OCI-LY3 (cell line): Measurements from ENCODE around the gene SBNO2.
A peak's percentile ranks its signal among the peaks of the same experiment; 100 is the strongest.

Source experiments
- H2AFZ ChIP-seq: fragments of 200-600, 300-600 bp; shearing (Covaris generic); 2 replicates; pipeline ENCODE4 v1.6.0; 2014; ENCODE audit warnings: antibody characterized with exemption, low read depth, low read length
- H3K27ac ChIP-seq: fragments of 200-600, 300-600 bp; sonication (generic); 2 replicates; pipeline ENCODE4 v1.5.1; 2014; ENCODE audit warnings: mild to moderate bottlenecking, low read length, moderate library complexity, mixed read lengths
- H3K27me3 ChIP-seq: fragments of 200-600, 300-600 bp; sonication (generic); 2 replicates; pipeline ENCODE4 v1.6.1; 2014; ENCODE audit warnings: low read depth, low read length, mixed read lengths
- H3K36me3 ChIP-seq: fragments of 200-600, 300-600 bp; sonication (generic); replicated peaks from 2 replicates; pipeline ENCODE3; 2014; ENCODE audit warnings: low read depth, low read length, mixed read lengths
- H3K4me1 ChIP-seq: fragments of 300-600, 200-600 bp; sonication (generic); 2 replicates; pipeline ENCODE4 v1.6.1; 2014; ENCODE audit warnings: low read length, mixed read lengths
- H3K4me2 ChIP-seq: fragments of 200-600, 300-600 bp; sonication (generic); 2 replicates; pipeline ENCODE4 v1.6.1; 2014; ENCODE audit warnings: low read length, mixed read lengths
- H3K4me3 ChIP-seq: fragments of 300-600, 200-600 bp; sonication (generic); 2 replicates; pipeline ENCODE4 v1.5.1; 2014; ENCODE audit warnings: antibody characterized with exemption, mild to moderate bottlenecking, low read length, moderate library complexity
- H3K79me2 ChIP-seq: fragments of 300-600, 200-600 bp; shearing (Covaris generic); 2 replicates; pipeline ENCODE4 v1.6.1; 2014; ENCODE audit warnings: mild to moderate bottlenecking, low read length, mixed read lengths
- H3K9ac ChIP-seq: fragments of 300-600, 200-600 bp; shearing (Covaris generic); 2 replicates; pipeline ENCODE4 v1.6.0; 2014; ENCODE audit warnings: mild to moderate bottlenecking, low read length, moderate library complexity
- H3K9me3 ChIP-seq: fragments of 200-600, 300-600 bp; shearing (Covaris generic); 2 replicates; pipeline ENCODE4 v1.6.1; 2014; ENCODE audit warnings: low read length, mixed read lengths; ENCODE audit not compliant: insufficient read depth
- H4K20me1 ChIP-seq: fragments of 200-600, 300-600 bp; sonication (generic); 2 replicates; pipeline ENCODE4 v1.6.1; 2016; ENCODE audit warnings: low read length, mixed read lengths; ENCODE audit not compliant: insufficient read depth
- CTCF ChIP-seq: fragments of 200-600, 300-600 bp; sonication (generic); IDR thresholded peaks from 2 replicates; pipeline ENCODE4 v1.5.1; 2014; ENCODE audit warnings: antibody characterized with exemption, low read length, low read depth
- EZH2phosphoT487 ChIP-seq: fragments of 200-600 bp; shearing (Covaris generic); IDR thresholded peaks from 2 replicates; pipeline ENCODE4 v1.6.1; 2018; ENCODE audit warnings: antibody characterized with exemption, mixed run types, low read depth

Gene SBNO2

GRCh38 chr19:1181606-1182005 is 7.5 kb upstream of the SBNO2 start:
- Histone ChIP-seq H3K4me1 (peaks cover 43% of the 10 kb centered on the region), H3K36me3 (no peaks in the 10 kb centered on the region), H3K9me3 (no peaks in the 10 kb centered on the region), H3K4me3 (no peak overlapping the region), H3K27me3 (no peaks in the 10 kb centered on the region), H3K4me2 (no peak overlapping the region), H3K79me2 (no peaks in the 10 kb centered on the region), H3K9ac (no peak overlapping the region), H2AFZ (no peak overlapping the region), H4K20me1 (no peaks in the 10 kb centered on the region), H3K27ac (no peak overlapping the region)
- TF ChIP-seq EZH2phosphoT487, result no peak
- TF ChIP-seq CTCF, result no peak

- no peak overlapping the region for H3K27ac ChIP-seq
- H3K36me3 ChIP-seq, result no peaks in the 10 kb centered on the region
- no peak overlapping the region for H2AFZ ChIP-seq
- no peaks in the 10 kb centered on the region for H3K9me3 ChIP-seq
- H3K79me2 ChIP-seq, result peaks cover 16% of the 10 kb centered on the region
- H3K4me2 ChIP-seq, result no peak overlapping the region
- peaks cover under 1% of the 10 kb centered on the region; the same call in 1 of the 2 replicates for H4K20me1 ChIP-seq
- peaks cover 37% of the 10 kb centered on the region for H3K4me1 ChIP-seq
- no peaks in the 10 kb centered on the region for H3K27me3 ChIP-seq
- no peak overlapping the region for H3K4me3 ChIP-seq
- TF ChIP-seq EZH2phosphoT487 (no peak), CTCF (no peak)
- H3K9ac ChIP-seq, result no peak overlapping the region
These were observed 3.5 kb upstream of the SBNO2 start for GRCh38 chr19:1177322-1178114.

- Histone ChIP-seq H3K79me2 (peaks cover 58% of the 10 kb centered on the region), H2AFZ (no peak overlapping the region), H3K27ac (peak overlapping the region; percentile 72), H3K27me3 (no peaks in the 10 kb centered on the region), H3K4me1 (peaks cover 29% of the 10 kb centered on the region), H3K9ac (peak overlapping the region; percentile 100), H3K4me3 (peak overlapping the region; percentile 99), H3K4me2 (peak overlapping the region; percentile 99), H4K20me1 (peaks cover 42% of the 10 kb centered on the region), H3K36me3 (peaks cover 16% of the 10 kb centered on the region), H3K9me3 (no peaks in the 10 kb centered on the region)
- TF ChIP-seq EZH2phosphoT487, result no peak
- no peak for TF ChIP-seq CTCF
These were observed 766 bp downstream of the SBNO2 start for GRCh38 chr19:1173159-1173844.
